Activated CD8-positive, alpha-beta memory T cell treated with anti-CD3 and anti-CD28 coated beads, Interleukin-2, amount 50 U/mL, for 1 hour (primary cell): Measurements from ENCODE around the gene CCDC85A.

ENCODE experiments used
- DNase-seq: peaks from one replicate; pipeline ENCODE4 v3.0.0-alpha.2; 2020; ENCODE audit errors: extremely low read depth

Gene CCDC85A

GRCh38 chr2:56309626-56310170 lies 125.9 kb downstream of the CCDC85A start:
- DNase-seq, result no peak

GRCh38 chr2:56313500-56313921 lies 129.7 kb downstream of the CCDC85A start:
- DNase-seq, result no peak

- no peak for DNase-seq
Measured at GRCh38 chr2:56314371-56314770, 130.6 kb downstream of the CCDC85A start.

GRCh38 chr2:56314796-56315195 lies 131.0 kb downstream of the CCDC85A start:
- no peak for DNase-seq

- no peak for DNase-seq
Measured at GRCh38 chr2:56315376-56315775, 131.6 kb downstream of the CCDC85A start.

- DNase-seq, result no peak
Measured at GRCh38 chr2:56316011-56316410, 132.2 kb downstream of the CCDC85A start.

GRCh38 chr2:56318147-56318546 lies 134.4 kb downstream of the CCDC85A start:
- no peak for DNase-seq

GRCh38 chr2:56325661-56326345 lies 142.0 kb downstream of the CCDC85A start:
- DNase-seq, result no peak

GRCh38 chr2:56326346-56326741 lies 142.6 kb downstream of the CCDC85A start:
- no peak for DNase-seq

GRCh38 chr2:56331810-56332209 lies 148.0 kb downstream of the CCDC85A start:
- no peak for DNase-seq

- no peak for DNase-seq
Measured at GRCh38 chr2:56333812-56334485, 150.2 kb downstream of the CCDC85A start.

- DNase-seq, result no peak
Measured at GRCh38 chr2:56334622-56335021, 150.8 kb downstream of the CCDC85A start.

- no peak for DNase-seq
Measured at GRCh38 chr2:56335101-56335500, 151.3 kb downstream of the CCDC85A start.

GRCh38 chr2:56337342-56337741 lies 153.6 kb downstream of the CCDC85A start:
- no peak for DNase-seq

GRCh38 chr2:56338232-56338631 lies 154.4 kb downstream of the CCDC85A start:
- no peak for DNase-seq

- DNase-seq, result no peak
Measured at GRCh38 chr2:56344771-56345170, 161.0 kb downstream of the CCDC85A start.

- DNase-seq, result no peak
Measured at GRCh38 chr2:56347881-56348280, 164.1 kb downstream of the CCDC85A start.

GRCh38 chr2:56348392-56349210 lies 164.8 kb downstream of the CCDC85A start:
- no peak for DNase-seq

- no peak for DNase-seq
Measured at GRCh38 chr2:56357655-56358295, 174.0 kb downstream of the CCDC85A start.

GRCh38 chr2:56361844-56362243 lies 178.1 kb downstream of the CCDC85A start:
- no peak for DNase-seq

- no peak for DNase-seq
Measured at GRCh38 chr2:56364902-56365301, 181.1 kb downstream of the CCDC85A start.

- no peak for DNase-seq
Measured at GRCh38 chr2:56369316-56369715, 185.5 kb downstream of the CCDC85A start.
